Stimulated activated CD8-positive, alpha-beta memory T cell treated with anti-CD3 and anti-CD28 coated beads, Interleukin-7, amount 100 ng/mL, for 4 hours (primary cell): ENCODE results near the gene PRKCE.

ENCODE experiments used
- DNase-seq, 2 donors: peaks; one replicate each; pipeline ENCODE4 v3.0.0-alpha.2; 2020; ENCODE audit warnings: low read depth in 2 of 2

PRKCE gene

DNA sequence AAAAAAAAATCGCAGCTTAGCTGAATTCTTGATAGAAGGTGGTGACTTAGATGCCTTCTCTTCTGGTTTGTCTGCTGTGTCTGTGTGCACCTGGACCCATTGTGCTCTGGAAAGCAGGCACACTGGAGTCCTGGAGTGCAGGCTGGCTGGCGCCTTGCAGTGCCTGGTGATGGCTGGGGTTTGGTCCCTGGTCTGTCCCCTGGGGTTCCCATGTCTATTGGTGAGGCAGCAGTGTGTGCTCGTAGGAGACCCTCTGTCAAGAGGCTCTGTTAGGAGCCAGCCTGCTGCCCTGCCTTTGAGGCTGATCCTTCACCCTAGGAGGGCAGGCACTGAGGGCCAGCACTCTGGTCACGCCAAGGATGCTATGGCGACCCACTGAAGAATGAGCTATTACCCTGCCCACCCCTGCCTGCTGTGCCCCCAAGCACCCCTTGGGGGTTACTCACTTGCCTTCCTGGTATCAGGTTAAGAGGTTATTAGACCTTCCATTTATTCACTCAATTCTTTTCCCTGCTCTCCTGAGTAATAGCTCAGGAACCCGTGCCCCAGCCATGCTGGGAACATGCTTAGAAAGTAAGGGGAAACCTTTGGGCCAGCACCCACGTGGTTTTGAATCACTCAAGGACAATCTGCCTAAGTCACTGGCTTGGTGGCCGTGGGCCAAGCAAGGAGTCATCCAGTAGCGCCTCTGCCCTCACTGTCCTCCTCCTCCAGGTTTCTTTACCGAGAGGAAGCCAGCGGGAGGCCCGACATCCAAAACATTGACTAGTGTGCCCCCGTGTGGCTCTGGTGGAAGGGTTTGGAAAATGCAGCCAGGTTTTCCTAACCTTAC, 284.5 kb downstream of the PRKCE start:
- DNase-seq, result peak in 1 of 2 donors; percentile 2

DNA sequence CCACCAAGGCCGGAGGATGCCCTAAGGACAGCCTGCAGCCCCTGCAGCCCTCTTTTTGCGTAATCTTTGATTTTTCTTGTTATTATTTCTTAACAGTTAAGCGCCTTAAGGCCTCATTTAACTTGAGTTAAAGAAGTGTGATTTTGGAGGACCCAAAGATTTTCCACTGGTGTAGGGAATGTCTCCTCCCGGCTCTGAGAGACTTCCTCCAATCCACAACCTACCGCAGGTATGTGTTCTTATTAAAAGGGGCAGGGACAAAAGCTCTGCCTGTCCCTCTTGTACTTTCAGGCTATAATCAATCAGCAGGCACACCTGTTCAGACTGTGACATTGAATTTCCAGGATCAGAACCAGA, 285.1 kb downstream of the PRKCE start:
- DNase-seq, result no peak

DNA sequence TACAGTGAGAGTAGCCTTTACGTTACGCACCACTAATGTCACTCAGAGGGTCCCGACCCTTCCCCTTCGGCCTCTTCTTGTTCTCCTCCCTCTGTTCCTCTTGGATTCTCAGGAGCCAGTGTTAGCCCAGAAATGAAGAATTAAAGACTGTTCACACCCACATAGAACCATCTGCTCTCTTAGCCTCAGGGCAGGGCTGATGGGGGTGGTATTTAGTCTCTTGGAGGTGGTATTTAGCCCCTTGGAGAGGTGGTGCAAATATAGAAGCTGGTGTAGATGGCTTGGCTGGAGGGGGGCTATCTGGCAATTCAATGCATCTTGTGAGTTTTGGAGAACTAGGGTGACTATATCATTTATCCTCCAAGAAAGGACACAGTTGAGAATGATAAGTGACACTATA, 286.5 kb downstream of the PRKCE start:
- no peak for DNase-seq

DNA sequence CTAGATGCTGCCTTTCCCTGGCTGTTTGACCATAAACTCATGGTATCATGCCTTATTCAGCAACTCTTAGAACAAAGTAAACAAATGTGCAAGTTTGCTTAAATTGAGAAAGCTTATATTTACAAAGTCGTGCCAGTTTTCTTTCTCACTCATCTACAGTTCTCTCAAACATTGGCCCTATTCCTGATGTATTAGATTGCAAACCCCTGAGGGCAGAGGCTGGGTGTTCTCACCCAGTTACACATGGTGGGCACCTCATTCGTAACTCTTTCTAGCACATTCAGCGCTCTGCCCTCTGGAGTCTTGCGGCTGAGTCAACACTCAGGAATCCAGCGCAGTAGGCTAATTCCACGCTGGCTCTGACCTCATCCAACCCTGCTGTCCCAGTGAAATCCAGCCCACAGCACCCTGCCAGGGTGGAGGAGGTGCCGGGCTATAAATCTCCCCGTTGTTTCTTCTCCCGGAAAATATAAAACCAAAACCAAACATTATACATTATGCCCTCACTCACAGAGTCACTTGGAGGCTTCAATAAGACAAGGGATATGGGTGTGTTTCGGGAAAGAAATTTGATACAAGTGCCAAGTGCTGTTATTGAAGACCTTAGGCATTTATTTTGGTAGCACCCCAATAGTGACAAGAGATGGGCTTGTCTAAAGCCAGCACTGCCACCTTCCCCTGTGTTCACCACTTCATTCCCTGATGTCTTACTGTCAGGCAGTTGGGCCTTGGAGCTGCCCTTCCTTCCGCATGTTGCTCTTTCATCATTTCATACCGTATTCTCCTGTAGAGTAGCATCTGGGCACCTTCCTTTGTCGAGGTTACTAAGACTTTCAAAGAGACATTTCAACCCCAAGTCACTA, 287.4 kb downstream of the PRKCE start:
- DNase-seq, result no peak

DNA sequence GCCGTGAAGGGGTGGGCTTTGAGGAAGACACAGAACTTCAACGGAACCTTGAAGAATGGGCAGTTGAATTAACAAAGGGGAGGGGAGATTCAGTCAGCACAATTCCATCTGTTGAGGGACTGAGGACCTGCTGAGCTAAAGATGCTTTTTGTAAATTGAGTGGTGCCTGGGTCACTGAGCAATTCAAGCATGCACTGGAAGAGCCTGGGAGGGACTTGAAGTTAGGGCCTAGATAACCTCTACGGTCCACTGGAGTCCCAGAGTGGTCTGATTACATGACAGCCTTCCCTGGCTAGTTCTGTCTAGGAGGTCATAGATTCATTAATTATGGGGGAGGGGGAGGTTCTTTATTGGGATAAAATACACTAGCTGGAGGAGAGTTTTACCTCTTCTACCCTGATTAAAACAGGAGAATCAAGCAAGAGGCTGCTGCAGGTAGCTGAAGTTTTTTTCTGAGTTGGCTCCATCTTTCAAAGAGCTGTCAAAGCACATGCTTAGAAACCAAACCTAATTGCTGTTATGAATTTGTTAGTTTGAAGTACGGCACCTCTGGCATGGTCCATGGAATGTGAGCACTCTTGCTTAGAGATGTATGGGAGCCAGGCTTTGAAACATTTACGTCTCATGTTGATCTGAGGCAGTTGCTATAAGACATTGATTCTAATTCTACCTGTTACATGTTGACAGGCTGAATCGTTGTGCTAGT, 290.2 kb downstream of the PRKCE start:
- DNase-seq, result no peak

DNA sequence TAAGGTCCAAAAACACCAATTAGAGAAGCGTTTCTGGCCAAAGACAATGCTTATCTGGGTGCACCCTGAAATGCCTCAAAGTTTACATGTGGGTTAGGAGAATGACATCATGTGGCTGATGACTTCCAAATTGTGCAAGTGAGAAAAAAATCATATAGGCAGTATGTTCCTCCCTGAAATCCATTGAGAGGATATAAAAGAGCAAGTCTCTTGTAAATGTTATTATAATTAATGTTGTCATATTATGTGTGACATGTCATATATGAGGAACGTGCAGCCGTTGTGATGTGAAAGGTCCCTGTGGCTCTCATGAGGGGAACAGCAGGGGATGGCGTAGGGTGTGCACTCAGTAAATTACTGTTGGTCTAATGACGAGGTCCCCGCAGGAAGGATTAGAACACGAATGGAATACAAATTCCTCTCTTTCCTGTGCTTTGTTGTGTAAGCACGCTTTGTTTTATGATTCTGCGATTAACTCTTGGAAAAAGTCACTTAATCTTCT, 290.8 kb downstream of the PRKCE start:
- DNase-seq, result no peak

DNA sequence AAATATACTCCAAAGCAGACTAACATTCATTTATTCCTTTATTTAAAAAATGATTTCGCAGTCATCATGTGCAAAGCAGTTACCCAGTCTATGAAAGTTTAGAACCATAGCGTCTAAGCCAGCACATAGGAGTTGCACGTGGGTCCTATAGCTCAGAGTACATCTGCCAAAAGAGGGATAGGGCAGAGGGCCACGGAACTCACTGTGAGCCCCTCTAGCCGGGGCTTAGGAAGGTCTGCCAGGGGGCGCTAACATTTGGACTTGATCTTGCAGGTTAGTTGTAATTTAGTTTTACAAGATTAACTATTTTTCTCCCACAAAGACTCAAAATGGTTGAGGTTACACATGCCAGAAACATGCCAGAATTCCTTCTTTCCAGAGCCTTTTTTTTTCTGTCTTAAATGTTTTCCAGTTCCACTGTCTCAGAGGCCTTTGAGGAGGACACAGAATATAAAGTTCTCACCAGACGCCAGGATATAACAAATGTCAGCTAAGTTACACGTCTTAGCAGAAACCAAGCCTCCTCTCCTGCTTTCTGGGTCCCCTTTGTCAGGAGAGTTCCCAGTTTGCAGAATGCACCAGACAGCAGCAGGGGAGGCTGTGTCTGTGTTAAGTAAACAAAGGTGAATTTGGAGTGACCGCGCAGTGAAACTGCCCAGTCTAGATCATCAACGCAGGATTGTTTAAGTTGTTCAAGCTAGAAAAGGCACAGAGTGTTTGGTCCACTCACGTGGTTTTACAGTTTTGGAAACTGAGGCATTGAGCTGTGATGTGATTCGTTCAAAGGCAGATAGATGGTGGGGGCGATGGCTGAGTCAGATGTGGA, 292.0 kb downstream of the PRKCE start:
- no peak for DNase-seq

DNA sequence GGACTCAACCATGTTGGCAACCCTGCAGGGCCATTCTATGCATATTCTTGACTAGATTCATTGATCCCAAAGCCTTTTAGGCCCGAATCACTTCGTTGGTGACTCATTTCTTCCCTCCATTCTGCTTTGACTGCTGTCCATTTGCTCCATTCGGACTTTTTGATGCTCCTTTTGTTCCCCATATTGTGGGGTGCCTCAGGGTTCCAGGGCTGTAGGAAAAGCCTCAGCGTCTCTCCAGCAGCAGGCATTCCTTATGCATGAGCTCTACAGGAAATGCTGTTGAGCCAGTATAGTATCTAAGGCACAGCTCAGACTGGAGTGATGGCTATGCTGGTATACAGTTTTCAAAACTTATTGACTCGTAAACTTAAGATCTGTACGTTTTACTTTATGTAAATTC, 292.6 kb downstream of the PRKCE start:
- DNase-seq, result no peak

DNA sequence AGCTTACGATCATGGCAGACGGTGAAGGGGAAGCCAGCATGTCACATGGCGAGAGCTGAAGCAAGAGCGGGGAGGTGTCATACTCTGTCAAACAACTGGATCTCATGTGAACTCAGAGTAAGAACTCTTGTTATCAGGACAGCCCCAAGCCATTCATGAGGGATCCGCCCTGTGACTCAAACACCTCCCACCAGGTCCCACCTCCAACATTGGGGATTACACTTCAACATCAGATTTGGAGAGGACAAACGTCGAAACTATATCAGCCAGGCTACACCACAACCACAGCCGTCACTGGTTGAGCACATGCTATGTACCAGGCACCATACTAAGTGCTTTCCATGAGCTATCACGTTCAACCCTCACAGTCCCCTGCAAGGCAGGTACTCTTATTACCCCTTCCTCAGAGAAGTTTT, 293.8 kb downstream of the PRKCE start:
- DNase-seq, result no peak

DNA sequence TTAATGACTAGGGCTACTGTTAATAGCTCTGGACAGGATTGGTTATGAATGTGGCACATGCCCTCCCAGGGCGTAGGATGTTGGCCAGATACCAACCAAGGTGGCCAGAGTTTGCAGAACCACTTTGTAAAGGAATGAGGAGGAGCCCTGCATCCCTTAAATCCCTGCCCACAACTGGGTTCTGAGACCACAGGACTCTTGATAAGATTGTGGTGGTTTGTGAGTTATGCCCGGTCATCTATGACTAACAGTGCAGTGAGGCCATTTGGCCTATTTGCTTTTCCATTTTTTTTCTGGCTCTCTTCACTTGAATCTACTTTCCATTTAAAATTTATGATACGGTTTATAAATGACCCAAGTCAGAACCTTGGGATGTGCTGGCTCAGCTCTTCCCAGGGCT, 294.5 kb downstream of the PRKCE start:
- DNase-seq, result no peak

DNA sequence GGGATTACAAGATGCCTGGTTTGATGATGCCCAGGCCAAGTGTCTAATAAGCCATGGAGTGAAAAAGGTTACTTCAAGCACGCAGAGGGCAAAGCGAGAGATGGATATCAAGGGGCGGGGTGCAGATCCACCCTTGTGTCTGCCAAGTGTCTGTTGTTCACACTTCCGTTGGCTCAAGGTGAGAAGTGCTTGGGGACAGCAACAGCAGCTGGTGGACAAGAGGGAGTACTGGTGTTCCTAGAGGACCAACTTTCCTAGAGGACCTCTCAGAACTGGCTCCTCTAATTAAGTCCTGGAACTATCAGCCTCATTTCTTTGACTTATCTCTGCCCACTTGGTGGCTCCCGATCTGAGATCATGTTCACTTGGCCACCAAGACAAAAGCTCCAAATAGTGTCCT, 299.1 kb downstream of the PRKCE start:
- DNase-seq, result no peak

DNA sequence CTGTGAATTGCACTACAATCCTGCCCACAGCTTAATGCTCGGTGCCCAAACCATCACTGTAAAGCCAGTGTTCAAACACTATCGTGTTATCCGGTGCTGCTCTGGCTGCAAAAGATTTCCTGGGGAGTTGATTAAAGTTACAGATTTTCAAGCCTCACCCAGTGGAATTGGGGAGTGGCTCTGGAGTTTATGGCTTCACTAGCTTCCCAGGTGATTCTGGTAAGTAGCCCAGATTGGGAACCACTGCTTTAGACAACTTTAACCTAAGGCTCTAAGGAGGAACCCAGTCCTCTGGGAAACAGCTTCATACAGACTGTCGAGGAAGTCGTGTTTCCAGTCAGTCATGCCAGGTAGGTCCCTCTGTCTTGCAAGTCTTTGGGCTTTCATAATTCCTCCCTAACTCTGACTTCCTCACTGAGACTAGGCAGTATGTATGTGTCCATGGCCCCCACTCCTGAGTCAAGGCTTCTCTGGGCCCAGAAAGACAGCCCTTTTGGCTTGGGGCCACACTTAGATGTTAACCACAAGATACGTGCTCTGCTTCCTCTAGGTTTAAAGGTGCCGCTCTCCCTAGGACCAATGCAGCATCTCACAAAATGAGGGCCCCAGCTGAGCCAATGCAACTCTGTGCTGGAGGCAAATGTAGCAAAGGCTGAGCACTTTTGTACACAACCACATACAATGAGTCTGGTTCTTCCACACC, 299.7 kb downstream of the PRKCE start:
- DNase-seq, result no peak

DNA sequence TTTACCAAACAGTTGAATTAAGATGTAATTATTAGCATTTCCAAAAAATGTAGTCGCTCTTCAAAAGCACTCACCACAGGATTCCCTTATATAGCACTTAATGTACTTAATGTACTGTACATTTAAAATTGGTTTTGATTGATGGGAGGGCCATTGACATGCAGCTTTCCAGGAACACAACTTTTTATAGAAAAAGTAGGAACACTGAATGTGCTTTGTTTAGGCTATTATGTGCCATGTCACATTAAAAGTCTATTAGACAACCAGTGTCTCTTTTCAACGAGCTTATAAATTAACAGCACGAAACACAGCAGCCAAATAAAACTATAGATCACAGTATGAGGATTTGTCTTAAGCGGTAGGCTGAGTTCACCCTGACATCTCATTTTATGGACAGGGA, 301.1 kb downstream of the PRKCE start:
- no peak for DNase-seq

DNA sequence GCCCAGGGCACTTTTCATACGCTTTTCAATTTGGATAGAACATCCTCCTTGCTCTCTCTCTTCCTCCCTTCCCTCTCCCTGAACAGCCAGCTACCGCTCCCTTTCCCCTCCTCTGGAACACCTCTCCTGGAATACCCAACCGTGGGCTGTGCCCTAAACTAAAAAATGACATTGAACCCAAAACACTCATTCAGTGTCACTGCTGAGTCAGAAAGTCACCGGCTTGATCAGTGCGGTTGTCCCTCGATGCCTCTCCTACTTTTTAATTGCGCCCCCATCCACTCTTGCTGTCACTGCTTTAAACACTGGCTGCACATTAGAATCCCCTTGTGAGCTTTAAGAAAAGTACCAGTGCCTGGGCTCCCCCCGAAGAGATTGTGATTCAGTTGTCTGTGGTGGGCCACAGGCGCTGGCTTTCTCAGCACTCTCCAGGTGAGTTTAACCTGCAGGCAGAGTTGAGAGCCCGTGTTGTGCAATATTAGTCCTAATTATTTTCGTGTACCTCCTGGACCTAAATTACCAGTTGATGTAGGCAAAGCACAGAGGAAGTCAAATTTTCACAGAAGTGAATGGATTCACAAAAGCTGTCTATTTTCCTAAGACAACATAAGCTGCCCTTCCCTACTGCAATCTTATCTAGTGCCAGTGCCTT, 302.0 kb downstream of the PRKCE start:
- no peak for DNase-seq

DNA sequence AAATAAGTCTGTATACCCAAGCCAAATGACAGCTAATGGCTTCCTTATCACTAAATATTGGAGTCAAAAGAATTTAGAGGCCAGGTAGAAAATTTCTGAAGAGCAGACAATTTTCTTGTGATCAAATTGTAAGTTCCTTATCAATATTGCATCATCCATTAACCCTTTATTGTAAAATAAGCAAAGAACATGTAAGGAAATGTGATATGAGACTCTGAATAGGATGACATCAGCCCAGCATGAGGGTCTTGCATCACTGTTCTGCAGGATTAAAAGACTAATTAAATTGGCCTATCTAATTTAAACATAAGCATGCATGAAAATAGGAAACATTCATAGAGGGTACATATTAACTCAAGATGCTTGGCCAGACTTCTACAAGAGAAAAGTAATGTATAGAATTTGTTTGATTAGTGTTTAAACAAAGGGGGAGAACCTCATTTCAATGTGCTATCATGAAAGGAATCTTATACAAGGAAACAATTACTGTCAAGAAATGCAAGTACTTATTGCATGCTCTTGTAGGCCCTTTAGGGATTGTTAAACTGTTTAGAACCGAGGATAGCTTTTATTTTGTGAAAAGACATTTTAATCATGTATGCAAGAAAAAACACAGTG, 302.9 kb downstream of the PRKCE start:
- DNase-seq, result no peak

DNA sequence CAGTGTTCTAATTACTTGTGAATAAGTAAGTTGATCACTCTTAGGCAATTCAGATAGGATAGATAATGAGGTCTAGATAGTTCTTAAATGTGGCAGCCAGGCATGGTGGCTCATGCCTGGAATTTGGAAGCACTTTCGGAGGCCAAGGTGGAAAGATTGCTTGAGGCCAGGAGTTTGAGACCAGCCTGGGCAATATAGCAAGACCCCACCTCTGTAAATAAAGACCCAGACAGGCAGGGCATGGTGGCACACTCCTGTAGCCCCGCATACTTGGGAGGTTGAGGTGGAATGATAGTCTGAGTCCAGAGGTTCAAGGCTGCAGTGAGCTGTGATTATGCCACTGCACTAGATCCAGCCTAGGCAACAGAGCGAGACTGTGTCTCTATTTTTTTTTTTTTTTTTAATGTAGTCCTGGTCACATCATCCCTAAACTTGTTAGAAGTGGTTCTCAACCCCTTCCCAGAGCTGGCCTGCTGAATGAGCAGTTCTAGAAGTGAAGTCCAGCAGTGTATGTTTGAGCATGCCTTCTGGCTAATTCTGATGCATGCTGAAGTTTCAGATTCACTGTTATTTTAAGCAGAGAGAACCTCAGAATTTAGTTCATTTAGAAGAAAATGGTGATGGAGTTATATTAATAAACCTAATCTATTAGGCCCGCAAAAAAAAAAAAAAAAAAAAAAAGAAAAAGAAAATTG, 306.2 kb downstream of the PRKCE start:
- DNase-seq, result no peak

DNA sequence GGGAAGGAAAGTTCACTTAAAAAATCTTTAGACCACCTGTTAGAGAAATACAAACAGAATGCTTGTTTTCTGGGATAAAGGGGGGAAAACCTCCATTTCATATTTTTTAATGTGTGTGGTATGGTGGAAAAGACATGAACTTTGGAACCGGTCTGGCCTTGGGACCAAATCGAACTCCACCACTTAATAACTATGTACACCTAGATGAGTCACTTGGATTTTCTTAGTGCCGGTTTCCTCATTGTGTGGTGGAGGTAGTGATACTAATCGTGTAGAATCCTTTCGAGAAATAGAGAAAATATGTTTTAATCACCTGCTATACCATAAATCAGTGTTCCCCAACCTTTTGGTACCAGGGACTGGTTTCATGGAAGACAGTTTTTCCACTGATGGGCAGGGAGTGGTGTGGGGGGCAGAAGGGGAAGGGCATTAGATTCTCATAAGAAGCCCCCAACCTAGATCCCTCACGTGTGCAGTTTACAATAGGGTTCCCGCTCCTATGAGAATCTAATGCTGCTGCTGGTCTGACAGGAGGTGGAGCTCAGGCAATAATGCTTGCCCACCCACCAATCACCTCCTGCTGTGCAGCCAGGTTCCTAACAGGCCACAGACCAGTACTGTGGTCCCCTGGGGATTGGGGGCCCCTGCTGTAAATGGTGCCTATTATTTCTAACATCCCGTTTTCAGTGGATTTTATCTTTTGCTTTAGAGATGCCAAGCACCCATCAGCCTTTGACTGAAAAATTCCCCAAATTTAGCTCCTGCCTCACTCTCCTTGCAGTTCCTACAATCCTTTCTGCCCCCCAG, 308.8 kb downstream of the PRKCE start:
- DNase-seq, result no peak

DNA sequence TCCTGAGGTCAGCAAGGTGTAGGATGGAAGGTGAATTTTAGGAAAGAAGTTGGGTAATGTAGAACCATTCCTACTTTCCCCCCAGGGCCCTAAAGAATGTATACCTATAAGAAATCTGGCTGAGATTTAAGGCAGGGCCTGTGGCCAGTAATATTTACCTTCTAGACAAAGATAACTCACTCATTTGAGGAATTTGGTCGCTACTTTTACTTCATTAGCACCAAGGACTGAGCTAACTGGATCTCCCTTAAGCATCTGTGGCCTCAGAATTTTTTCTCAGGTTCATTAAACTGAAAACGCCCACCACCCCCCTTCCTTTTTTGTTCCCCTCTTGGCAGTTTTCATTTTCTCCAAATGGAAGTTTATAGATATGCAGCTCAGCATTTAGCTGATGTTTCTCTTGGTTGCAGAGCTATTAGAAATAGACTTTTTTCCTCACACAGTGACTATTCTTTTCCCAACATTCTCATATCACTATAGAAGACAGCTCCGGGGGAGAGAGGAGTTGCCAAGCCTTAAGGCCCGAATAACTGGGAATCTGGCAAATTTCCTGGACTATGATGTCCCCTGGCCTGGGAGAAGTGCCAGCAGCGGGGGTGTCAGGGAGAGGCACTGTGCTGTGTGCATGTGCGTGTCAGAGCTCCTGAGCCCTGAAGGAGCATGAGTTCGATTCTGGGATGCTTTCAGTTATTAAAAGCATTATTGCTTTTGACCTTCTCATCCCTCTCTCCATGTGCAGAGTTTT, 310.9 kb downstream of the PRKCE start:
- DNase-seq, result no peak
